T-helper 1 cell treated with Interleukin-12 subunit alpha and Interleukin-12 subunit beta and Interleukin-4 antibody, amounts not matched to agents 30 μg/mL and 1 μg/mL, for 36 hours (primary cell): ENCODE results near the gene PPP3CA.
A peak's percentile ranks its signal among the peaks of the same experiment; 100 is the strongest.

Experiments used
- H3K27ac Mint-ChIP-seq: one replicate; pipeline ENCODE4 v1.8.0; 2021; ENCODE audit warnings: mild to moderate bottlenecking, mixed read lengths
- H3K27me3 Mint-ChIP-seq: one replicate; pipeline ENCODE4 v1.8.0; 2021; ENCODE audit warnings: low read depth, mixed read lengths
- H3K36me3 Mint-ChIP-seq: one replicate; pipeline ENCODE4 v1.8.0; 2021; ENCODE audit warnings: low read depth, mixed read lengths
- H3K4me1 Mint-ChIP-seq: one replicate; pipeline ENCODE4 v1.8.0; 2021; ENCODE audit warnings: low read depth, mixed read lengths
- H3K4me3 Mint-ChIP-seq: one replicate; pipeline ENCODE4 v1.8.0; 2021; ENCODE audit warnings: mild to moderate bottlenecking, moderate library complexity, mixed read lengths
- H3K9me3 Mint-ChIP-seq: one replicate; pipeline ENCODE4 v1.8.0; 2021; ENCODE audit warnings: mixed read lengths

Gene PPP3CA

GRCh38 chr4:101160792-101161592, 186.3 kb downstream of the PPP3CA start:
- no peak overlapping the region for H3K4me3 Mint-ChIP-seq
- peaks cover 6% of the 10 kb centered on the region for H3K36me3 Mint-ChIP-seq
- no peak overlapping the region for H3K27ac Mint-ChIP-seq
- H3K9me3 Mint-ChIP-seq, result no peaks in the 10 kb centered on the region
- peaks cover 2% of the 10 kb centered on the region for H3K27me3 Mint-ChIP-seq
- peaks cover 11% of the 10 kb centered on the region for H3K4me1 Mint-ChIP-seq

- peaks cover 20% of the 10 kb centered on the region for H3K4me1 Mint-ChIP-seq
- H3K27ac Mint-ChIP-seq, result no peak overlapping the region
- no peaks in the 10 kb centered on the region for H3K27me3 Mint-ChIP-seq
- H3K4me3 Mint-ChIP-seq, result no peak overlapping the region
- peaks cover 6% of the 10 kb centered on the region for H3K36me3 Mint-ChIP-seq
- no peaks in the 10 kb centered on the region for H3K9me3 Mint-ChIP-seq
These were observed 188.8 kb downstream of the PPP3CA start for GRCh38 chr4:101158507-101158906.

GRCh38 chr4:101158134-101158482, 189.2 kb downstream of the PPP3CA start:
- Mint-ChIP-seq H3K4me3 (no peak overlapping the region), H3K9me3 (no peaks in the 10 kb centered on the region), H3K36me3 (peaks cover 6% of the 10 kb centered on the region), H3K27ac (no peak overlapping the region), H3K27me3 (no peaks in the 10 kb centered on the region), H3K4me1 (peaks cover 22% of the 10 kb centered on the region)

- H3K9me3 Mint-ChIP-seq, result no peaks in the 10 kb centered on the region
- peaks cover 5% of the 10 kb centered on the region for H3K36me3 Mint-ChIP-seq
- H3K27me3 Mint-ChIP-seq, result no peaks in the 10 kb centered on the region
- peaks cover 22% of the 10 kb centered on the region for H3K4me1 Mint-ChIP-seq
- no peak overlapping the region for H3K27ac Mint-ChIP-seq
- no peak overlapping the region for H3K4me3 Mint-ChIP-seq
These were observed 189.8 kb downstream of the PPP3CA start for GRCh38 chr4:101157415-101158133.

- Mint-ChIP-seq H3K9me3 (no peaks in the 10 kb centered on the region), H3K27ac (no peak overlapping the region), H3K27me3 (no peaks in the 10 kb centered on the region), H3K36me3 (peaks cover 4% of the 10 kb centered on the region), H3K4me3 (no peak overlapping the region), H3K4me1 (peaks cover 22% of the 10 kb centered on the region)
These were observed 190.6 kb downstream of the PPP3CA start for GRCh38 chr4:101156619-101157310.

GRCh38 chr4:101155945-101156344, 191.4 kb downstream of the PPP3CA start:
- H3K9me3 Mint-ChIP-seq, result no peaks in the 10 kb centered on the region
- H3K27me3 Mint-ChIP-seq, result no peaks in the 10 kb centered on the region
- peaks cover 22% of the 10 kb centered on the region for H3K4me1 Mint-ChIP-seq
- peak overlapping the region; percentile 2 for H3K27ac Mint-ChIP-seq
- H3K36me3 Mint-ChIP-seq, result peaks cover 4% of the 10 kb centered on the region
- no peak overlapping the region for H3K4me3 Mint-ChIP-seq

- Mint-ChIP-seq H3K9me3 (no peaks in the 10 kb centered on the region), H3K27me3 (no peaks in the 10 kb centered on the region), H3K36me3 (peaks cover 4% of the 10 kb centered on the region), H3K4me3 (no peak overlapping the region), H3K4me1 (peaks cover 22% of the 10 kb centered on the region), H3K27ac (no peak overlapping the region)
These were observed 192.0 kb downstream of the PPP3CA start for GRCh38 chr4:101155368-101155767.

GRCh38 chr4:101153653-101154052, 193.7 kb downstream of the PPP3CA start:
- peaks cover 4% of the 10 kb centered on the region for H3K36me3 Mint-ChIP-seq
- peaks cover 22% of the 10 kb centered on the region for H3K4me1 Mint-ChIP-seq
- no peak overlapping the region for H3K27ac Mint-ChIP-seq
- no peaks in the 10 kb centered on the region for H3K9me3 Mint-ChIP-seq
- no peaks in the 10 kb centered on the region for H3K27me3 Mint-ChIP-seq
- H3K4me3 Mint-ChIP-seq, result no peak overlapping the region

GRCh38 chr4:101152521-101152920, 194.8 kb downstream of the PPP3CA start:
- no peak overlapping the region for H3K4me3 Mint-ChIP-seq
- no peaks in the 10 kb centered on the region for H3K27me3 Mint-ChIP-seq
- no peaks in the 10 kb centered on the region for H3K36me3 Mint-ChIP-seq
- no peak overlapping the region for H3K27ac Mint-ChIP-seq
- peaks cover 21% of the 10 kb centered on the region for H3K4me1 Mint-ChIP-seq
- H3K9me3 Mint-ChIP-seq, result no peaks in the 10 kb centered on the region

- H3K9me3 Mint-ChIP-seq, result no peaks in the 10 kb centered on the region
- H3K27me3 Mint-ChIP-seq, result no peaks in the 10 kb centered on the region
- no peaks in the 10 kb centered on the region for H3K36me3 Mint-ChIP-seq
- peaks cover 3% of the 10 kb centered on the region for H3K4me1 Mint-ChIP-seq
- H3K27ac Mint-ChIP-seq, result no peak overlapping the region
- H3K4me3 Mint-ChIP-seq, result no peak overlapping the region
These were observed 198.8 kb downstream of the PPP3CA start for GRCh38 chr4:101148551-101148950.

GRCh38 chr4:101147283-101147682, 200.0 kb downstream of the PPP3CA start:
- Mint-ChIP-seq H3K9me3 (no peaks in the 10 kb centered on the region), H3K27me3 (no peaks in the 10 kb centered on the region), H3K4me3 (no peak overlapping the region), H3K27ac (no peak overlapping the region), H3K36me3 (peaks cover 3% of the 10 kb centered on the region), H3K4me1 (no peaks in the 10 kb centered on the region)

GRCh38 chr4:101145021-101145420, 202.3 kb downstream of the PPP3CA start:
- H3K36me3 Mint-ChIP-seq, result peaks cover 3% of the 10 kb centered on the region
- H3K4me1 Mint-ChIP-seq, result no peaks in the 10 kb centered on the region
- no peaks in the 10 kb centered on the region for H3K27me3 Mint-ChIP-seq
- H3K9me3 Mint-ChIP-seq, result no peaks in the 10 kb centered on the region
- H3K27ac Mint-ChIP-seq, result no peak overlapping the region
- H3K4me3 Mint-ChIP-seq, result no peak overlapping the region

- Mint-ChIP-seq H3K4me3 (no peak overlapping the region), H3K36me3 (peaks cover 3% of the 10 kb centered on the region), H3K4me1 (no peaks in the 10 kb centered on the region)
These were observed 205.1 kb downstream of the PPP3CA start for GRCh38 chr4:101142259-101142658.

GRCh38 chr4:101141855-101142254, 205.5 kb downstream of the PPP3CA start:
- Mint-ChIP-seq H3K36me3 (peaks cover 3% of the 10 kb centered on the region), H3K27me3 (no peaks in the 10 kb centered on the region), H3K4me3 (no peak overlapping the region), H3K9me3 (no peaks in the 10 kb centered on the region), H3K27ac (no peak overlapping the region), H3K4me1 (no peaks in the 10 kb centered on the region)

More at GRCh38 chr4:101142259-101142658, 205.1 kb downstream of the PPP3CA start:
- Mint-ChIP-seq H3K9me3 (no peaks in the 10 kb centered on the region), H3K27ac (no peak overlapping the region), H3K27me3 (no peaks in the 10 kb centered on the region)

- no peaks in the 10 kb centered on the region for H3K4me1 Mint-ChIP-seq
- H3K9me3 Mint-ChIP-seq, result no peaks in the 10 kb centered on the region
- H3K4me3 Mint-ChIP-seq, result no peak overlapping the region
- H3K27ac Mint-ChIP-seq, result no peak overlapping the region
- H3K27me3 Mint-ChIP-seq, result no peaks in the 10 kb centered on the region
- H3K36me3 Mint-ChIP-seq, result peaks cover 3% of the 10 kb centered on the region
These were observed 206.1 kb downstream of the PPP3CA start for GRCh38 chr4:101141230-101141629.
